SK-N-MC (cell line): ENCODE results near the gene SMG9.

Experiments used
- EZH2 ChIP-seq: fragments of 200-600 bp; sonication (generic); IDR thresholded peaks from one replicate; pipeline ENCODE4 v1.6.1; 2017; ENCODE audit warnings: antibody characterized with exemption
- FOXP2 ChIP-seq: optimal IDR thresholded peaks from 2 replicates; pipeline ENCODE3; 2011; ENCODE audit warnings: mild to moderate bottlenecking, moderate library complexity; ENCODE audit not compliant: insufficient read depth; ENCODE audit errors: extremely low read length, control extremely low read depth
- POLR2AphosphoS5 ChIP-seq: IDR thresholded peaks from 2 replicates; pipeline ENCODE4 v1.6.1; 2012; ENCODE audit warnings: mild to moderate bottlenecking, low read depth, low read length, borderline replicate concordance

DNA sequence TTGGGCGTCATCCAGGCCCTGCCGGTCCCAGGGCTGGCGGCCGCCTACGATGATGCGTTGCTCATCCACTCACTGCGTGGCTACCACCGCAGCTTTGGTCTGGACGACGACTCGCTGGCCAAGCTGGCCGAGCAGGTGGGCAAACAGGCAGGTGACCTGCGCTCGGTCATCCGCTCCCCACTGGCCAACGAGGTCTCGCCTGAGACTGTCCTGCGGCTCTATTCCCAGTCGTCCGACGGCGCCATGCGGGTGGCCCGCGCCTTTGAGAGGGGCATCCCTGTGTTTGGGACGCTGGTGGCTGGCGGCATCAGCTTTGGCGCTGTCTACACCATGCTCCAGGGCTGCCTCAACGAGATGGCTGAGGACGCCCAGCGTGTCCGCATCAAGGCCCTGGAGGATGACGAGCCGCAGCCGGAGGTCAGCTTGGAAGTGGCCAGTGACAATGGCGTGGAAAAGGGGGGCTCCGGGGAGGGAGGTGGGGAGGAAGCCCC, 35.3 kb downstream of the SMG9 start:
- TF ChIP-seq EZH2, result no peak
- TF ChIP-seq POLR2AphosphoS5, result no peak
- no peak for TF ChIP-seq FOXP2
